H9 (cell line): Measurements from ENCODE around the gene FNDC3B. TPM values are rescaled to one million over a fixed set of nuclear protein-coding genes. Genes with fewer than 3 reads are reported as not detected.

Experiments used
- DNase-seq: peaks from one replicate; pipeline ENCODE4 v3.0.0-alpha.2; 2017
- H2AFZ ChIP-seq: one replicate; pipeline ENCODE4 v1.6.1; 2013; ENCODE audit warnings: mild to moderate bottlenecking, low read length, control low read depth, moderate library complexity
- H2AK5ac ChIP-seq: 2 replicates; pipeline ENCODE4 v1.6.1; 2013; ENCODE audit warnings: low read length, control low read depth, mixed read lengths; ENCODE audit not compliant: insufficient read length
- H2BK120ac ChIP-seq: one replicate; pipeline ENCODE4 v1.6.1; 2013; ENCODE audit warnings: low read depth, mild to moderate bottlenecking, low read length, control low read depth, inconsistent platforms; ENCODE audit not compliant: poor library complexity, severe bottlenecking
- H2BK12ac ChIP-seq: 2 replicates; pipeline ENCODE4 v1.6.1; 2013; ENCODE audit warnings: low read length, control low read depth, mixed read lengths, low read depth; ENCODE audit not compliant: insufficient read length
- H2BK15ac ChIP-seq: 2 replicates; pipeline ENCODE4 v1.6.1; 2013; ENCODE audit warnings: low read depth, low read length, control low read depth
- H2BK20ac ChIP-seq: one replicate; pipeline ENCODE4 v1.6.1; 2013; ENCODE audit warnings: low read depth, mild to moderate bottlenecking, low read length, control low read depth, inconsistent platforms; ENCODE audit not compliant: poor library complexity, severe bottlenecking
- H2BK5ac ChIP-seq: 2 replicates; pipeline ENCODE4 v1.6.1; 2013; ENCODE audit warnings: low read length, control low read depth, mixed read lengths; ENCODE audit not compliant: insufficient read length
- H3K14ac ChIP-seq: 2 replicates; pipeline ENCODE4 v1.6.1; 2013; ENCODE audit warnings: low read length, control low read depth; ENCODE audit not compliant: insufficient read depth
- H3K18ac ChIP-seq: 2 replicates; pipeline ENCODE4 v1.6.1; 2013; ENCODE audit warnings: low read depth, mild to moderate bottlenecking, mixed read lengths, low read length, control low read depth; ENCODE audit not compliant: insufficient read length
- H3K23ac ChIP-seq: 2 replicates; pipeline ENCODE4 v1.6.1; 2013; ENCODE audit warnings: low read length, control low read depth, mixed read lengths, low read depth; ENCODE audit not compliant: insufficient read length
- H3K23me2 ChIP-seq: 2 replicates; pipeline ENCODE4 v1.6.1; 2013; ENCODE audit warnings: low read depth, mild to moderate bottlenecking, mixed read lengths, low read length, control low read depth; ENCODE audit not compliant: insufficient read length, poor library complexity, severe bottlenecking
- H3K27ac ChIP-seq: 2 replicates; pipeline ENCODE4 v1.5.1; 2013; ENCODE audit warnings: low read length, control low read depth, mixed read lengths, low read depth; ENCODE audit not compliant: insufficient read length
- H3K27me3 ChIP-seq: 2 replicates; pipeline ENCODE4 v1.6.1; 2013; ENCODE audit warnings: low read length, control low read depth, inconsistent platforms; ENCODE audit not compliant: insufficient read depth
- H3K4ac ChIP-seq: 2 replicates; pipeline ENCODE4 v1.6.1; 2013; ENCODE audit warnings: low read depth, mild to moderate bottlenecking, control low read depth, inconsistent platforms, low read length, moderate library complexity
- H3K4me1 ChIP-seq: 2 replicates; pipeline ENCODE4 v1.6.1; 2013; ENCODE audit warnings: low read length, control low read depth, inconsistent platforms; ENCODE audit not compliant: insufficient read depth
- H3K4me2 ChIP-seq: 2 replicates; pipeline ENCODE4 v1.6.1; 2013; ENCODE audit warnings: low read length, control low read depth, mixed read lengths; ENCODE audit not compliant: insufficient read length, insufficient read depth
- H3K56ac ChIP-seq: 2 replicates; pipeline ENCODE4 v1.6.1; 2013; ENCODE audit warnings: low read depth, mild to moderate bottlenecking, mixed read lengths, low read length, control low read depth; ENCODE audit not compliant: insufficient read length
- H3K79me1 ChIP-seq: 2 replicates; pipeline ENCODE4 v1.6.1; 2013; ENCODE audit warnings: low read depth, mild to moderate bottlenecking, moderate library complexity, low read length, control low read depth, inconsistent platforms; ENCODE audit not compliant: insufficient read depth, poor library complexity, severe bottlenecking
- H3K79me2 ChIP-seq: 2 replicates; pipeline ENCODE4 v1.6.1; 2013; ENCODE audit warnings: low read length, control low read depth, inconsistent platforms; ENCODE audit not compliant: insufficient read depth
- H3K9ac ChIP-seq: 2 replicates; pipeline ENCODE4 v1.6.1; 2013; ENCODE audit warnings: low read length, control low read depth, mixed read lengths; ENCODE audit not compliant: insufficient read length; ENCODE audit errors: extremely low read depth
- H3K9me3 ChIP-seq: one replicate; pipeline ENCODE4 v1.6.1; 2013; ENCODE audit warnings: low read depth, low read length, inconsistent platforms; ENCODE audit not compliant: control insufficient read depth
- H3T11ph ChIP-seq: one replicate; pipeline ENCODE4 v1.6.1; 2013; ENCODE audit warnings: mild to moderate bottlenecking, low read length, control low read depth, inconsistent platforms
- H4K20me1 ChIP-seq: one replicate; pipeline ENCODE4 v1.6.1; 2013; ENCODE audit not compliant: control insufficient read depth, insufficient read length, insufficient read depth
- H4K5ac ChIP-seq: 2 replicates; pipeline ENCODE4 v1.6.1; 2013; ENCODE audit warnings: low read depth, mild to moderate bottlenecking, mixed read lengths, low read length, control low read depth; ENCODE audit not compliant: insufficient read length
- H4K8ac ChIP-seq: replicated peaks from 2 replicates; pipeline ENCODE4 v1.6.1; 2013; ENCODE audit warnings: low read length, control low read depth, mixed read lengths, low read depth; ENCODE audit not compliant: insufficient read length
- H4K91ac ChIP-seq: 2 replicates; pipeline ENCODE4 v1.6.1; 2013; ENCODE audit warnings: low read depth, mild to moderate bottlenecking, moderate library complexity, mixed read lengths, low read length, control low read depth; ENCODE audit not compliant: insufficient read length
- H3K27ac Mint-ChIP-seq, 3 experiments: 2 replicates in 2 of 3; 3 replicates in 1 of 3; pipeline ENCODE4 v1.8.0; 2020 to 2021; ENCODE audit warnings: mixed read lengths in 3 of 3, mild to moderate bottlenecking in 1 of 3, moderate library complexity in 1 of 3
- H3K27me3 Mint-ChIP-seq: 2 replicates; pipeline ENCODE4 v1.8.0; 2021; ENCODE audit warnings: low read depth, mild to moderate bottlenecking, moderate library complexity, mixed read lengths
- H3K36me3 Mint-ChIP-seq, 3 experiments: 2 replicates in 2 of 3; 3 replicates in 1 of 3; pipeline ENCODE4 v1.8.0; 2020 to 2021; ENCODE audit warnings: low read depth in 3 of 3, mixed read lengths in 3 of 3; ENCODE audit not compliant: insufficient read depth in 1 of 3
- H3K4me1 Mint-ChIP-seq, 2 experiments: 2 replicates each; pipeline ENCODE4 v1.8.0; 2020; ENCODE audit warnings: mixed read lengths in 2 of 2
- H3K4me3 Mint-ChIP-seq, 2 experiments: 2 replicates in 1 of 2; 3 replicates in 1 of 2; pipeline ENCODE4 v1.8.0; 2020 to 2021; ENCODE audit warnings: mild to moderate bottlenecking in 2 of 2, mixed read lengths in 2 of 2, moderate library complexity in 1 of 2
- H3K9me3 Mint-ChIP-seq, 2 experiments: 2 replicates in 1 of 2; 3 replicates in 1 of 2; pipeline ENCODE4 v1.8.0; 2020; ENCODE audit warnings: mild to moderate bottlenecking in 2 of 2, mixed read lengths in 2 of 2, moderate library complexity in 1 of 2
- WGBS: extraction: QIAGEN DNeasy Blood & Tissue Kit; methylation state at CpG from one replicate; pipeline ENCODE4 v1.1.7; 2013; ENCODE audit warnings: missing lambda C conversion rate, low lambda C conversion rate, mixed read lengths; ENCODE audit not compliant: insufficient read length; ENCODE audit errors: extremely low coverage; 5-methylcytosine and 5-hydroxymethylcytosine counted together
- total RNA-seq: library from RNA; stranded (reverse); gene quantifications from 2 replicates; pipeline ENCODE4 v1.2.1, GENCODE V29; 2021
- TF ChIP-seq, protein P1 (sequence below): fragments of 200-600 bp; sonication (generic); conservative IDR thresholded peaks from 3 replicates; pipeline ENCODE4 v1.8.0; 2021; ENCODE audit warnings: antibody characterized with exemption, mild to moderate bottlenecking

The FNDC3B gene
- total RNA-seq, 1 experiment from 2014 or later, result 43.8 TPM

DNA sequence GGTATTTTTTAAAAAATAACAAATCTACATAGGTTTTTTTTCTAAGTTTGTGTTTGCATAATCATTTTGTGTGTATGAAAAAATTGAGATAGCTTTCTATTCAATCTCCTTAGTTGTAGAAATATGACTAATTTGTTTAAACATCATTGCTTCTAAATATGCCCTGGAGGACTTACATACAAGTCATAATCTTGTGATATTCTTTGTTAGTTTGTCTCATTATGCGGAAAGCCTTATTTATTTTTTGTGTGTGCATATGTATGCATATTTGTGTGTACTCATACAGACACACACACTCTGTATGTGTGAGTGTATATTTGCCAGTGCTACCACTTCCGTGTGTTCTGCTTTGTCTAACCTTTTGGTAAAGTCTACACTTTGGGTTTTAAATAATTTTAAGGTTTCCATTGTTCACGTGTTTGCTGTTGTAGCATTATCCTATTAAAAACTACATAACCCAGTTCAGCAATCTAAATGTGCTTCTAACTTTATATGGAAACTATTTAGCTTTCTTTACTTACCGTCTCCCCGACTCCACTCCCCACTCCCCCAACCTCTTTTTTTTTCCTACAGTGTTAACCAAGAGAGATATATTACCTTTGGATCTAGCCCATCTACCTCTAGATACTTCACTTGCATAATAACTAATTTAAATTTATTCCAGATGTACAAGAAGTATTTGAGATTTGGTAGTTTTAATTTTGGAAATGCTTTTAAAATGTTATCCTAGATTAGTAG lies 111.7 kb downstream of the FNDC3B start:
- no peak overlapping the region for H3K56ac ChIP-seq
- peaks cover 23% of the 10 kb centered on the region for H3K4me1 ChIP-seq
- H3T11ph ChIP-seq, result no peak overlapping the region
- no peak overlapping the region for H2AFZ ChIP-seq
- no peak overlapping the region for H2BK120ac ChIP-seq
- H3K23ac ChIP-seq, result no peak overlapping the region
- H2BK5ac ChIP-seq, result no peak overlapping the region
- no peak overlapping the region for H2BK15ac ChIP-seq
- no peaks in the 10 kb centered on the region for H3K9me3 ChIP-seq
- no peak overlapping the region for H3K9ac ChIP-seq
- Mint-ChIP-seq H3K4me3 (no peak overlapping the region), H3K4me1 (peaks cover 68 to 69% of the 10 kb centered on the region in 2 experiments), H3K27me3 (no peaks in the 10 kb centered on the region), H3K36me3 (peaks cover 0 to 5% (median 0%) of the 10 kb centered on the region in 3 experiments; a peak in 2 of 7 replicates), H3K27ac (no peak overlapping the region; a peak in 1 of 7 replicates), H3K9me3 (no peaks in the 10 kb centered on the region)
- TF ChIP-seq, protein P1, sequence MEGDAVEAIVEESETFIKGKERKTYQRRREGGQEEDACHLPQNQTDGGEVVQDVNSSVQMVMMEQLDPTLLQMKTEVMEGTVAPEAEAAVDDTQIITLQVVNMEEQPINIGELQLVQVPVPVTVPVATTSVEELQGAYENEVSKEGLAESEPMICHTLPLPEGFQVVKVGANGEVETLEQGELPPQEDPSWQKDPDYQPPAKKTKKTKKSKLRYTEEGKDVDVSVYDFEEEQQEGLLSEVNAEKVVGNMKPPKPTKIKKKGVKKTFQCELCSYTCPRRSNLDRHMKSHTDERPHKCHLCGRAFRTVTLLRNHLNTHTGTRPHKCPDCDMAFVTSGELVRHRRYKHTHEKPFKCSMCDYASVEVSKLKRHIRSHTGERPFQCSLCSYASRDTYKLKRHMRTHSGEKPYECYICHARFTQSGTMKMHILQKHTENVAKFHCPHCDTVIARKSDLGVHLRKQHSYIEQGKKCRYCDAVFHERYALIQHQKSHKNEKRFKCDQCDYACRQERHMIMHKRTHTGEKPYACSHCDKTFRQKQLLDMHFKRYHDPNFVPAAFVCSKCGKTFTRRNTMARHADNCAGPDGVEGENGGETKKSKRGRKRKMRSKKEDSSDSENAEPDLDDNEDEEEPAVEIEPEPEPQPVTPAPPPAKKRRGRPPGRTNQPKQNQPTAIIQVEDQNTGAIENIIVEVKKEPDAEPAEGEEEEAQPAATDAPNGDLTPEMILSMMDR, result no peak
- DNase-seq, result no peak
- H3K4me2 ChIP-seq, result no peak overlapping the region
- H3K27me3 ChIP-seq, result no peaks in the 10 kb centered on the region
- H4K20me1 ChIP-seq, result no peaks in the 10 kb centered on the region
- H2BK20ac ChIP-seq, result no peak overlapping the region
- H4K5ac ChIP-seq, result no peak overlapping the region
- peaks cover 10% of the 10 kb centered on the region; the same call in 1 of the 2 replicates for H3K79me2 ChIP-seq
- H3K14ac ChIP-seq, result no peak overlapping the region
- no peak overlapping the region for H3K27ac ChIP-seq
- H4K8ac ChIP-seq, result no peak overlapping the region
- no peak overlapping the region for H3K18ac ChIP-seq
- no peaks in the 10 kb centered on the region for H3K23me2 ChIP-seq
- no peak overlapping the region for H4K91ac ChIP-seq
- H3K79me1 ChIP-seq, result peaks cover 3% of the 10 kb centered on the region
- no peak overlapping the region for H2BK12ac ChIP-seq
- no CpG with 5 or more reads among the region's 5 CpGs for WGBS
- no peak overlapping the region for H2AK5ac ChIP-seq
- no peak overlapping the region for H3K4ac ChIP-seq
